K562 (cell line): ENCODE data around the gene TBL2. TPM values are rescaled to one million over a fixed set of nuclear protein-coding genes. Genes with fewer than 3 reads are reported as not detected.

ENCODE experiments used
- CBX3 ChIP-seq, 2 experiments: IDR thresholded peaks; 1 replicate in 1 of 2; 2 replicates in 1 of 2; pipeline ENCODE4 v1.6.1; 2012; ENCODE audit warnings: inconsistent platforms in 2 of 2, low read length in 2 of 2, borderline replicate concordance in 1 of 2, control low read depth in 1 of 2
- E2F8 ChIP-seq: fragments of 450-650 bp; IDR thresholded peaks from 2 replicates; pipeline ENCODE4 v1.7.1; 2018; ENCODE audit warnings: mild to moderate bottlenecking, low read depth; ENCODE audit not compliant: partially characterized antibody
- HMBOX1 ChIP-seq: sonication (generic); IDR thresholded peaks from 2 replicates; pipeline ENCODE4 v1.6.1; 2016
- NR2F6 ChIP-seq: fragments of 450-650 bp; formaldehyde crosslinking; IDR thresholded peaks from 2 replicates; pipeline ENCODE4 v1.4.0; 2020; ENCODE audit warnings: mild to moderate bottlenecking
- PCBP2 ChIP-seq: fragments of 200-400 bp; formaldehyde crosslinking; IDR thresholded peaks from 2 replicates; pipeline ENCODE4 v1.6.1; 2018; ENCODE audit warnings: low read length, low read depth, mild to moderate bottlenecking, moderate library complexity; ENCODE audit not compliant: poor library complexity, severe bottlenecking
- PHB ChIP-seq: fragments of 250-450 bp; sonication (Bioruptor Pico); IDR thresholded peaks from 2 replicates; pipeline ENCODE4 v1.5.0; 2021
- POLR3A ChIP-seq: IDR thresholded peaks from 2 replicates; pipeline ENCODE4 v1.6.1; 2011; ENCODE audit warnings: borderline replicate concordance, mild to moderate bottlenecking, moderate library complexity; ENCODE audit not compliant: insufficient read length, insufficient read depth; ENCODE audit errors: extremely low read depth
- SMAD4 ChIP-seq: fragments of 250-450 bp; sonication (Bioruptor Pico); conservative IDR thresholded peaks from 2 replicates; pipeline ENCODE4 v1.8.0; 2021; ENCODE audit warnings: inconsistent platforms, mild to moderate bottlenecking, moderate library complexity
- SMARCE1 ChIP-seq: fragments of 450-650 bp; IDR thresholded peaks from 2 replicates; pipeline ENCODE4 v1.7.1; 2016; ENCODE audit warnings: mild to moderate bottlenecking
- SNIP1 ChIP-seq: fragments of 450-650 bp; IDR thresholded peaks from 2 replicates; pipeline ENCODE4 v1.7.1; 2017; ENCODE audit warnings: low read depth, mild to moderate bottlenecking
- TEAD2 ChIP-seq: fragments of 450-650 bp; IDR thresholded peaks from 2 replicates; pipeline ENCODE4 v1.6.1; 2016; ENCODE audit warnings: missing genetic modification characterization, control low read depth, missing compliant biosample characterization
- TRIM24 ChIP-seq, 2 experiments: fragments of 450-650 bp; IDR thresholded peaks; 2 replicates each; pipeline ENCODE4 v1.6.1; 2016
- ZBTB43 ChIP-seq: sonication (generic); formaldehyde crosslinking; IDR thresholded peaks from 2 replicates; pipeline ENCODE4 v1.8.0; 2023; ENCODE audit warnings: mild to moderate bottlenecking, missing genetic modification reagents
- ZNF165 ChIP-seq: fragments of 250-450 bp; sonication (Bioruptor Pico); IDR thresholded peaks from 2 replicates; pipeline ENCODE4 v1.4.0; 2020; ENCODE audit warnings: borderline replicate concordance
- ZNF347 ChIP-seq: fragments of 450-650 bp; formaldehyde crosslinking; IDR thresholded peaks from 2 replicates; pipeline ENCODE4 v1.4.0; 2020; ENCODE audit warnings: low read depth, mild to moderate bottlenecking, moderate library complexity
- ZNF75A ChIP-seq: fragments of 450-650 bp; formaldehyde crosslinking; IDR thresholded peaks from 2 replicates; pipeline ENCODE4 v1.4.0; 2020; ENCODE audit warnings: mild to moderate bottlenecking
- ZNF76 ChIP-seq: fragments of 250-450 bp; sonication (Bioruptor Pico); IDR thresholded peaks from 2 replicates; pipeline ENCODE4 v1.4.0; 2020; ENCODE audit warnings: mild to moderate bottlenecking, moderate library complexity, borderline replicate concordance
- ZSCAN32 ChIP-seq: fragments of 450-650 bp; formaldehyde crosslinking; IDR thresholded peaks from 2 replicates; pipeline ENCODE4 v1.4.0; 2020; ENCODE audit warnings: mild to moderate bottlenecking, moderate library complexity
- polyA plus RNA-seq, 8 experiments: library from polyadenylated mRNA; depleted of rRNA in 4 of 8; stranded (reverse) in 5 of 8; unstranded in 3 of 8; fragments of >200 nt; fragmentation: Nextera tagmentation in 2 of 8; fragmentation: Illumina TruSeq in 1 of 8; extraction: Ambion mirVana in 2 of 8; extraction: Trizol in 1 of 8; gene quantifications; 2 replicates each; pipeline versions ENCODE4 v1.2.1 to v1.2.3, GENCODE V29; 2011 to 2014; ENCODE audit warnings: inconsistent platforms in 1 of 8, missing spikeins in 1 of 8
- total RNA-seq, 7 experiments: library from RNA; depleted of rRNA in 6 of 7; stranded (reverse); fragments of >200 nt in 6 of 7; fragmentation: Illumina TruSeq in 2 of 7; extraction: Trizol in 2 of 7; gene quantifications; 2 replicates each; pipeline versions ENCODE4 v1.2.1 to v1.2.3, GENCODE V29; 2011 to 2021; ENCODE audit warnings: low replicate concordance in 1 of 7
- TF ChIP-seq, protein P1 (sequence below): sonication (generic); formaldehyde crosslinking; IDR thresholded peaks from 2 replicates; pipeline ENCODE4 v1.8.0; 2022; ENCODE audit warnings: mild to moderate bottlenecking, missing genetic modification reagents

TBL2 gene
- total and polyA plus RNA-seq, 9 of the 15 experiments (the other 6 are each of a cell fraction or from before 2014, with no cell fraction given): 2.5 to 123 (median 49.2) TPM

GRCh38 chr7:73622909-73623797 is 44.8 kb upstream of the TBL2 start (continued):
- no peak for TF ChIP-seq PHB (CRISPR knock-in tag)
- peak; percentile 72 for TF ChIP-seq SMAD4
- TF ChIP-seq HMBOX1: no peak
- TF ChIP-seq SMARCE1: no peak
- no peak for TF ChIP-seq ZNF76
- no peak for TF ChIP-seq E2F8
- no peak for TF ChIP-seq CBX3 (IDR thresholded peaks at IDR 0.05; ENCODE audit: borderline replicate concordance in 1 of 2, low read length in 2 of 2)
- no peak for TF ChIP-seq NR2F6 (CRISPR knock-in tag)
- TF ChIP-seq SNIP1: no peak
- no peak for TF ChIP-seq ZNF165
- no peak for TF ChIP-seq ZSCAN32
- TF ChIP-seq PCBP2: no peak
- TF ChIP-seq ZNF347 (CRISPR knock-in tag): no peak
- TF ChIP-seq ZBTB43 (CRISPR knock-in tag): no peak
- TF ChIP-seq, protein P1, sequence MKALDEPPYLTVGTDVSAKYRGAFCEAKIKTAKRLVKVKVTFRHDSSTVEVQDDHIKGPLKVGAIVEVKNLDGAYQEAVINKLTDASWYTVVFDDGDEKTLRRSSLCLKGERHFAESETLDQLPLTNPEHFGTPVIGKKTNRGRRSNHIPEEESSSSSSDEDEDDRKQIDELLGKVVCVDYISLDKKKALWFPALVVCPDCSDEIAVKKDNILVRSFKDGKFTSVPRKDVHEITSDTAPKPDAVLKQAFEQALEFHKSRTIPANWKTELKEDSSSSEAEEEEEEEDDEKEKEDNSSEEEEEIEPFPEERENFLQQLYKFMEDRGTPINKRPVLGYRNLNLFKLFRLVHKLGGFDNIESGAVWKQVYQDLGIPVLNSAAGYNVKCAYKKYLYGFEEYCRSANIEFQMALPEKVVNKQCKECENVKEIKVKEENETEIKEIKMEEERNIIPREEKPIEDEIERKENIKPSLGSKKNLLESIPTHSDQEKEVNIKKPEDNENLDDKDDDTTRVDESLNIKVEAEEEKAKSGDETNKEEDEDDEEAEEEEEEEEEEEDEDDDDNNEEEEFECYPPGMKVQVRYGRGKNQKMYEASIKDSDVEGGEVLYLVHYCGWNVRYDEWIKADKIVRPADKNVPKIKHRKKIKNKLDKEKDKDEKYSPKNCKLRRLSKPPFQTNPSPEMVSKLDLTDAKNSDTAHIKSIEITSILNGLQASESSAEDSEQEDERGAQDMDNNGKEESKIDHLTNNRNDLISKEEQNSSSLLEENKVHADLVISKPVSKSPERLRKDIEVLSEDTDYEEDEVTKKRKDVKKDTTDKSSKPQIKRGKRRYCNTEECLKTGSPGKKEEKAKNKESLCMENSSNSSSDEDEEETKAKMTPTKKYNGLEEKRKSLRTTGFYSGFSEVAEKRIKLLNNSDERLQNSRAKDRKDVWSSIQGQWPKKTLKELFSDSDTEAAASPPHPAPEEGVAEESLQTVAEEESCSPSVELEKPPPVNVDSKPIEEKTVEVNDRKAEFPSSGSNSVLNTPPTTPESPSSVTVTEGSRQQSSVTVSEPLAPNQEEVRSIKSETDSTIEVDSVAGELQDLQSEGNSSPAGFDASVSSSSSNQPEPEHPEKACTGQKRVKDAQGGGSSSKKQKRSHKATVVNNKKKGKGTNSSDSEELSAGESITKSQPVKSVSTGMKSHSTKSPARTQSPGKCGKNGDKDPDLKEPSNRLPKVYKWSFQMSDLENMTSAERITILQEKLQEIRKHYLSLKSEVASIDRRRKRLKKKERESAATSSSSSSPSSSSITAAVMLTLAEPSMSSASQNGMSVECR: no peak
- TF ChIP-seq TRIM24 (IDR thresholded peaks at IDR 0.05): peak; percentile 14 to 50; a peak in 1 of 4 replicates
- TF ChIP-seq ZNF75A: no peak
- no peak for TF ChIP-seq POLR3A
- TF ChIP-seq TEAD2 (tag): no peak
